ENCODE results near the gene P2RY6.
A peak's percentile ranks its signal among the peaks of the same experiment; 100 is the strongest.

P2RY6 gene

DNA sequence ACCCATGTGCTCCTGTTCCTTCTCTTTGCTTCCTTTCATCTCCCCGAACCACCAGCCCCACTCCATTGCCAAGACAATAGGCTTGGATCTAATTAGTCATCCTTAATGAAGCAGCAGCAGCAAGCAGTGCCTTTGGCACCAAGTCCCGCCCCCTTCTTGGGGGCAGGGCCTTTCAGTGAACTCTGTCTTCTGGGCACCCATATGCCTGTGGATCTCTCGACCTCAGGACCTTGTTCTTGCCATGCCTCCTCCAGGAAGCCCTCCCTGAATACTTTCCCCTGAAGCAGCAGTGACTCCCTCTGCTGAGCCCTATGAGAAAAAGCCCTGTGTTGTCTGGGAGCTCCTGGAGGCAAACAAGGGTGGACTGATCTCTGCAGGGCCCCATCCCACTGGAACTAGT lies 68.0 kb downstream of the P2RY6 start:
- no peak for DNase-seq

DNA sequence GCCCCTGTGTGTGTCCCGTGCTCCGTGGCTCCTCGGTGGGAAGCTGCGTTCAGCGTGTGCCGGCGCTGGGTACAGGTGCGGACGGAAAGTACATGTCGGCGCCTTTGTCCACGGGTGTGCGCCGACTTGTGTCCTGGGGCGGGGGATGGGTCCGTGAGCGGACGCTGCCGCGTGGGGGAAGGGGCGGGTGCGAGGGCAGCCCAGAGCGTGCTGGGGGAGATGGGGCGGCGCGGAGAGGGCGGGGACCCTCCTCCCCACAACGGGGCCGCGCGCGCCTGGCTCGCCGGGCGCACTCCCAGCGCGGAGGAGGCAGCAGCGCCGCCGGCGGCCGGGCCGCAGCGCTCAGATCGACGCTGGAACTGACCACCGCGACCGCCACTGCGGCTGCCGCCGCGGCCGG lies 70.5 kb downstream of the P2RY6 start:
- no peak for DNase-seq

DNA sequence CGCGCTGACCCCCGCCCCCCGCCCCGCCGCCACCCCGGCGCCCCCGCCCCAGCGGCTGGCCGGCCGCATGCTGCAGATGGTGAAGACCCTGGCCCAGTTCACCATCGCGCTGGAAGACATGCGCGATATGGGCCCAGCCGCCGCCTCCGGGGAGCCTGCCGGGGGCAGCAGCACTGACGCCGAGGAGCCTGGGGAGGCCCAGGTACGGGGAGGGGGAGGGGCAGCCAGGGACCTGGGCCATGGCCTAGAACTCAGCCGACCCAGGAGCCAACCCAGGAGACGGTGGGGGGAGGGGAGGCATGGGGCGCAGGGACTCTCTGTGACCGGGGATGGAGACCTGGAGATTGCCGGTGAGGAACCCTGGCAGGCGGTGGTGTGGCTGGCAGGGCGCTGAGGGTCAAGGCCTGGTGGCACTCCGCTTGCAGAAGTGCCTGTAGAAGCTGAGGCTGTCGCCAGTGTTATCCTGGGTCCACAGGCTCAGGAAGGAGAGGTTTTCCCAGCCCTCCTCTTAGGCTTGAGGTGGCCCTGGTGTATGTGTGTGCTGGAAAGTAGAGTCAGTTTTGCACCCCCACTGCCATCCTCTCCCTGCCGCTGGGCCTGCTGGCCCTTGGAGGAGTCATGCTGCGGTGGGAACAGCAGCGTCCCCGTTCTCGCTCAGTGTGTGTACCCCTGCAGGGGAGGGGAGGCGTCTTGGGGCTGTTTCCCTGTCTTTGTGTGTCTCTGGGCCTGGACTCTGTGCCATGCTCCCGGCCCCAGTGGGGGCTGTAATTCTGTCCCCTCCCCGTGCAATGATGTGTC lies 71.1 kb downstream of the P2RY6 start:
- DNase-seq = no peak

DNA sequence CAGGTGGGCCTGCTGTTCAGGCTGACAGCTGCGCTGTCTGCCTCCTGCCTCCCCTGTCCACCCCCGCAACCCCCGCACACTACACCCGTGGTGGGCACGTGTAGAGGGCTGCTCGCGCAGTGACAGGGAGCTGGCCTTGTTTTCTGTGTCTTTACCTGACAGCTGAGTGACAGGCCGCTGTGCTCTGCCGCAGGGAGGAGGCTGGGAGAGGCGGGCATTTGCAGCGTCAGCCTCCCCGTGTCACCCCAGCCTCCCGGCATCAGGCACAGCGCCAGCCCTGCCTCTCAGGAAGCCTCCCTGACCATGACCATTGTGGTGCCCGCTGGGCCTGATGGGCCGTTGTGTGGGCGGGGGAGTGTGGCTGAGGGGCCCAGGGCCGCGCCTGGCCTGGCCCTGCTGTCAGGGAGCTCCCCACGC lies 72.1 kb downstream of the P2RY6 start:
- DNase-seq = peak in 1 of 2 donors; percentile 23

DNA sequence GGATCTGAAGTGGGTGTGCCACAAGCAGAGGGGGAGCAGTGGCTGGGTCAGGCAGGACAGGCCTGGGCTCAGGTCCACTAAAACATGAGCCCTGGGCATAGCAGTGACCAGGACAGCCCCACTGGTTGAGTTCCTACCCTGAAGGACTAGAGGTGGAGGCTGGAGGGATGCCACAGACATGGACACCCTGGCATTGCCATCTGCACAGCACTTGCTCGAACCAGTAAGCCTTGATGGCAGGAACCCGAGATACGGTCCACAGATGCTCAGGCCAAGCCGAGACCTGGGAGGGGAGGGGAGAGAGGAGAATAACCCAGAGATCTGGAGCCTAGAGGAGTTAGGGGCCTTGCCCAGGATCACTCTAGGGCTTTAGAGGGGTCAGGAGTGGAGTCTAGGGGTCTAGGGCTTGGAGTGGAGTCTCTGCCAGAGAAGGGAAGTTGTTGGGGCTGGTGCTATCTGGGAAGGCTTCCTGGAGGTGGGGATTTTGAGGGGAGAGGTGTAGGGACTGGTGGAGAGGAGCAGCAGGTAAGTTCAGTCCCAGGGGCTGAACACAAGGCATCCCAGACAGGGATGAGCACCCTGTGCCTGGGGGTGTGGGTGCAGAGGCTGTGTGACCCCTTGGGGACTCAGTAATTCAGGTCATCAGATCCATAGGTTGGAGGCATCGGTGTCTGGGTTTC lies 73.5 kb downstream of the P2RY6 start:
- DNase-seq = no peak

DNA sequence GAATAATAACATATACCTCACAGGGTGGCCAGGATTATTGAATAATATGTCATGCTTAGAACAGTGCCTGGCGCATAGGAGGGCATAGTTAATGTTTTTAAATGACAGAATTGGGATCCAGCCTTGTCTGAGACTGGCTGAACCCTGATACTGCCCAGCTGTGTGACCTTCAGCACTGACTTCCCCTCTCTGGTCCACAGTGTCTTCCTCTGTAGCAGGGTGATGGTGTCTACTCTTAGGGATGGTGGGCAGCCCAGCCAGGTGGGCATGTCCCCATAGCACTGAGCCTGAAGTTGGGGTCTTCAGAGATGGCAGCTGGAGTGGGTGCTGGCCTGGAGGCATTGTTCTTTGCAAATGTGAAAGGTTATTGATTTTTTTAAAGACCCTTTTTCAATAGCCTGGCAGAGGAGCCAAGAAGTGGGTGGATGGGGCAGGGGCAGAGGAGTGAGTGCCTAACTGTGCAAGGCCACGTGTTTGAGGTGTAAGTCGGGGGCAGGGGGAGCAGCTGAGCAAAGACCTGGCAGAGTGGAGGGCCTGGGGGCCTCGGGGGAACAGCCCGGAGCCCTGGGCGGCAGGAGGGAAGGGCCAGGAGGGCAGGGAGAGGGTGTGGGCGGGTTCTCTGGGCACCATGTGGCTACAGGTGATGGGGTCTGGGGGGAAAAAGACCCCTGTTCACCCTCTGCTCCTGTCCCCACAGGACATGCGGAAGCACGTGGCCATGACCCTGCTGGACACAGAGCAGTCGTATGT lies 74.2 kb downstream of the P2RY6 start:
- no peak for DNase-seq

DNA sequence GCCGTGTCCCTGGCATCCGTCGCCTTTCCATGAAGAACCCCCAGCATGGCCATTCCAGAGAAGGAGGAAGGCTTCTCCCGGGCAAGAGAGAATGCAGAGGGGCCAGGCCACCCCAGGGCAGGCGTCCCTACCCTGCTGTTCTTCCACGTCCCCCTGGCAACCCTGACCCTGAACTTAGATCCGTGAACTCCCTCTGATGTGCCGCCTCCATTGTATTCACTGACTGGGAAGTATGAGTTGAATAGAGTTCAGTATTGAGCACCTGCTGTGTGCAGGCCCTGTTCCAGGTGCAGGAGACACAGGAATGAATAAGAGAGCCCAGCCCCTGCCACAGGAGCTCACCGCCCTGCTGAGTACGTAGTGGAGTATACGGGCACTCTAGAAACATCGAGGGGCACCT lies 74.9 kb downstream of the P2RY6 start:
- no peak for DNase-seq

All from hippocampal formation (tissue), 2 donors.